Measurements from ENCODE around the gene CLDND1.
A peak's percentile ranks its signal among the peaks of the same experiment; 100 is the strongest.

CLDND1 gene

DNA sequence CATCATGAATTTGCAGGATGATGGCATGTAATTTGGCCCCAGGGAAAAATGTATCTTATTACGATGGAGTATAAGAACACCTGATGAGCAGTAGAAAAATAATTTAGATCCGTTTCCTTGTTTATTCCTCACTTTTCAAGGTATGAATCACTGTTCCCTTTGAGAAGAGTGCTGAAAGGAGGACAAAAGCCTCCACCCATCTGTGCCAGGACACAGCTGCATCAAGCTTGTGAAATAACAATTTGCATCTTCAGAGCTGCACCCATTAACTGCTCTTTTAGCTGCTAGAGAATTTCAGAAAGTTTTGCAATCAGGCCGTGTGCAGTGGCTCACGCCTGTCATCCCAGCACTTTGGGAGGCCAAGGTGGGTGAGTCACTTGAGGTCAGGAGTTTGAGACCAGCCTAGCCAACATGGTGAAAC lies 9.6 kb downstream of the CLDND1 start:
- no peak for DNase-seq

DNA sequence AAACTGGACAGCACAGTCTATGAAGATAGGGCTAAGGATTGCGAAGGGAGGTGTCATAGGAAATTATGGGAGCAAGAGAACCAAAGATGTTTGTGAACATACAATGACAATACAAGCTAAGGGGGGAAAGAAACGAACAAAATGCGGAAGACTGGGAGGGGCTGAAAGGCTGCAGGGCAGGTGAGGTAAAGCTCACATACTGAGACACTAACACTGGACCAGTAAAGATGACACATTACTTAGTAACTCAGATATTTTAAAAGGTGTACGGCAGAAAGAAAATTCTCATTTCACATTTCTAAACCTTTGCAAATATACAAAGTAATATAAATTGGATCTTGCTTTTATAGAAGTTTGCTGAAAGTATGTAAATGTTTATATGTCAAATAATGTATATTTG lies 10.1 kb downstream of the CLDND1 start:
- DNase-seq, result no peak

DNA sequence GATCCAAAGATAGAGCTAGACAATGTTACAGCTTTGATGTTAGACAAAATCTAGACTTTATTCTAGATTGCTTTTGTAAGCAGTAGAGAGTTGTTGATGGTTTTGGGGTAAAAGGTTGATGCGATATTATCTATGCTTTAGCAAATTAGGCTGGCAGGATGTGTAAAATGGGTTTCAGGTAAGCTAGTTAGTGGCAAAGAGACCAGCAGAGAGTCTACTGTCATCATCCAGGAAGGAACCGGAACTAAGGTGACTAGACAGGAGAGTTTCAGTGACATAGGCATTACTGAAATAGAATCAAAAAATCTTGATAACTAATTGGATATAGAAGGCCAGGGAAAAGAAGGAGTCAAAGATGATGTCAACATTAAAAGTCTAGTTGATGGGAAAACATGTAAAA lies 14.1 kb downstream of the CLDND1 start:
- DNase-seq, result peak in 1 of 2 donors; percentile 25

DNA sequence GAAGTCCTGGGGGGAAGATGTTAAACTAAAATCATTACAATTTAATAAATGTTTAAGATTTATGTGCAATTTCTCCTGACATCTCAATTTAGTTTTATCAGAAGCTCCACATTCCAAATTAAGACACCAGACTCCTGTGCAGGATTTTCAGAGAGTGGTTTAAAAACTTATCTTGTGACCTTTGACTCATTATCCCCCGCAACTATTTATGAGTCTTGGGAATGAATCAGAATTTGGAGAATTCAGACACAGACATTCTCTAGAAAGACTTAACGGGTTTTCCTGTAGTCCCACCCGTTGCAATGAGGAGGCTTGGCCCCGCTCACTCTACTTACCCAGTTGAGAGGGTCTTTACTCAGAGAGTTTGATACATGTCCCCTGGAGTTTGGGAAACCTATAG lies 18.2 kb downstream of the CLDND1 start:
- DNase-seq, result no peak

DNA sequence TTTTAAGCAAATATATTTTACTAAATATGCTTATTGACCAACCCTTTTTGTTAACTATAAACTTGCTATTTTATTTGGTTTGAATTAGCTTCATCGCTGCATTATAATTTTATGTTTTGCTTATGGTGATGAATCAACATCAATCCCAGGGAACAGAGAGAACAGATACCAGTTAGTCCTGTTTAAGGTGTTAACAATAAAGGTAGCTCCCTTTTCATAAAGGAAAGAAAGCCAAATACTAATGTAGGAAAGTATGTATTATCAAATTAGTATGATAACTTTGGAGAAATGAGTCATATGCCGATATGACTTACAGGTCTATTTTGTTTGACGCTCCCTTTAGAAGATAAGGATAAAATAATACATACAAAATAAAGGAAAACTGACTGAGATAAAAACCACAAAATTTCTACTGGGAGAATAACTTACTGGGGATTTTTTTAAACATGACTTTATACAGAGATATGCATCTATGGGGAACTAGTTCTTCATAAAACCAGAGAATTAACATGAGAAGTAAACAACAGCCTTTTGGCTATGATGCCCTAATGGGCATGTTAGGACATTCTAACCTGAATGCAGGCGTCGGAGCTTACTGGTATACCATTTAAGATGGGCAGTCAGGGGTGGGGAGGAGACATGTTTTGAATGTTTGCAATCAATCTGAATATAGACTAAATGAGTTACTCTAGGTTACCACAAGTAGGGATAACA lies 20.7 kb downstream of the CLDND1 start:
- no peak for DNase-seq

DNA sequence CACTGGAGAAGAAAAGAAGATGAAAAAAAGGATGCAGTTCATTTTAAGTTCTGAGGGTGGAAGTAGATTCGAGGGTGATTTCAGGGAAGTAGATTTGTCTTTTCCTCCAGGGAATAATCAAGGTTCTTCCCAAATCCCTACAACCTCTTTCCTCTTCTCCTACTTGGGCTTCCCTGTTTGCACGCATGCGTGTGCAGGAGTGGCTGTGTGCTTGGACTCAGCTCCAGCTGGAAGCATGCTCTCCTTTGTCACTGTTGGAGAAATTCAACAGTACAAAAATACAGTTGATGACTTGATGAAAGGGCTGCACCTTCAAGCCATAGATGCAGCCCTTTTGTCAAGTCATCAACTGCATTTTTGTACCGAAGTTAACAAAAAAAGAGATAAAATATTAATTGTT lies 21.4 kb downstream of the CLDND1 start:
- no peak for DNase-seq

DNA sequence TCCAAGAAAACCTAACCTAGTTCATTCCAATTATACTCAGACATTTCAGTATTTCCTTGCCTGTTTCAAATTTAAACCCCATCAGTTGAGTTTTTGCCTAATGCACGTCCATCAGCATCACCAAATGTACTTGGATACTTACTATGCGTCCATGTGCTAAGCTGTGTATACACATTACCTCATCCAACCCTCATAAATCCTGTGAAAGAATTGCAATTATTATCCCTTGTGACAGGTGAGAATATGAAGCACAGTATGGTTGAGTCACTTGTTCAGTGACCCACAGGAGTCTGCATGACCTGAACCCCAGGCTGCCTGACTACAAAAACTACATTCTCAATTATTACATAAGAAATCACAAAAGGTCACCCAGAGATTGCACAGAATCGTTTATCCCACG lies 22.7 kb downstream of the CLDND1 start:
- DNase-seq, result no peak

DNA sequence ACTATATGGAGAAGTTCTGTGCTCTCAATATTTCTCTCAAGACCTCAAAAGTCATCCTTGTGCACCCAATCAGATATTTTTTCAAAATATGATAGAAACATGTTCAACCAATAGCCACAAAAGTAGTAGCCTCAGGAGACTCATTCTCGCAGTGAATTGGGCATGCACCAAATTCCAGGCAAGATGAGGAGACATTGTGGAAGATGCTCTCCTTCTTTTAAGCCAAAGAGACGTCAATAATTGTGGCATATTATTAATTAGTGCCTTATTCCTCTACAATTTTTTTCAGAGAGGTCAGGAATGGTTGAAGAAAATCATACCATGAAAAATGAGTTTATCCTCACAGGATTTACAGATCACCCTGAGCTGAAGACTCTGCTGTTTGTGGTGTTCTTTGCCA lies 25.3 kb downstream of the CLDND1 start, which contains the start of gene OR5K2:
Gene OR5K2 (plus strand): TSS at position 301 of the 400 bp plus-strand sequence. CDS start 0 bp downstream, at position 301.
- DNase-seq, result no peak

DNA sequence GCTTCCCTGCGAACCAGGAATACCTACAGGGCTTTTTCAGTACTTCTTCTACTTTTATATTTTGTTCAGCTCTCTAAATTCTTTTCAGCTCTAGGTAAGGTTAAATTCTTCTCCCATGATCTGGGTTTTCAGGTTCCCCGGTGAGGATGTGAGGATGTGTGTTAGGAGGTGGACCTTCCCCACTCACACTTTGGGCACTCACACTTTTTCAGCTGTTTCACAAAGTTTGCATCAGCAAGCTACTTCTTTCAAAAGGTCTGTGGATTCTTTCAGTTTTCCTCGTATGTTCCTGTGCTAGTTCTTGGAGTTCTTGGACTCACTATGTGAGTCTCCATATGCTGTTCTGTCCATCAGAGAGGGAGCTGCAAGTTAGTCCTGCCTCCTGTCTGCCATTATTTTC lies 39.1 kb downstream of the CLDND1 start:
- DNase-seq, result no peak

DNA sequence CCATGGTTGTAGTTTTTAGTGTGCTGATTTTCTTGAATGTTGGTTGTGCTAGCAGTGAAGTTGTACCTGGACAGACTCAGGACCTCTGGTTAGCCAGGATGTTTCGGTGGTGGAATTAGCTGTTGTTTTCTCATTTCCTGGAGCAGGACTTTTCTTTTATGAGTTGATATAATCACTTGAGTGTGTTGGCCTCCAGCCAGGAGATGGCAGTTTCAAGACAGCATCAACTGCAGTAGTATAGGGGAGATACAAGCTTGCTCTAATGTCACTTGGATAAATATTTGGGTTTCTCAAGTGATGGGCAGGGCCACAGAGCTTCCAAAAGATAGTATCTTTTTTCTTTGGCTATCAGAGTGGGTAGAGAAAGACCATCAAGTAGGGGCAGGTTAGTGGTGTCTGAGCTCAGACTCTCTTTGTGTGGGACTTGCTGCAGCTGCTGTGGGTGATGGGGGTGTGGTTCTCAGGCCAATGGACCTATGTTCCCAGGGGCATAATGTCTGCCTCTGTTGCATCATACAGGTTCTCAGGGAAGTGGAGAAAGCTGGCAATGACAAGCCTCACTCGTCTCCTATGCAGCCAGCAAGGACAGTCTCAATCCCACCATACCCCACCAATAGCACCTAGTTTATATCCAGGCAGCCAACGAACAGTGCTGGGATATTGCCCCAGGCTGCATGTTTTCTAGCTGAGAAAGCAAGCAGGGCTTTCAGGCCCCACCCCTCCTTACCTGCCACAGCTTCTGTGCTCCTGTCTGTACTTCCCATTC lies 39.8 kb downstream of the CLDND1 start:
- DNase-seq, result no peak
